WTC11 (cell line): ENCODE measurements around the gene HRC. TPM values are rescaled to one million over a fixed set of nuclear protein-coding genes. Genes with fewer than 3 reads are reported as not detected.

ENCODE experiments used
- AR ChIP-seq: fragments of 250-450 bp; sonication (Bioruptor Pico); IDR thresholded peaks from 2 replicates; pipeline ENCODE4 v1.9.0; 2021; ENCODE audit warnings: mild to moderate bottlenecking
- EMX1 ChIP-seq: fragments of 250-450 bp; sonication (Bioruptor Pico); IDR thresholded peaks from 2 replicates; pipeline ENCODE4 v1.8.0; 2021; ENCODE audit warnings: mild to moderate bottlenecking
- FOXP4 ChIP-seq: sonication (generic); formaldehyde crosslinking; IDR thresholded peaks from 2 replicates; pipeline ENCODE4 v1.8.0; 2022; ENCODE audit warnings: mild to moderate bottlenecking, missing genetic modification reagents
- HMGA2 ChIP-seq: fragments of 250-450 bp; sonication (Bioruptor Pico); IDR thresholded peaks from 2 replicates; pipeline ENCODE4 v1.4.0; 2021; ENCODE audit warnings: mild to moderate bottlenecking, moderate library complexity
- JAZF1 ChIP-seq: fragments of 250-450 bp; sonication (Bioruptor Pico); IDR thresholded peaks from 2 replicates; pipeline ENCODE4 v1.9.0; 2021; ENCODE audit warnings: moderate library complexity, mild to moderate bottlenecking, inconsistent platforms
- MYBL2 ChIP-seq: sonication (generic); formaldehyde crosslinking; IDR thresholded peaks from 2 replicates; pipeline ENCODE4 v1.8.1; 2023; ENCODE audit warnings: mild to moderate bottlenecking, moderate library complexity, missing genetic modification reagents
- NR1H2 ChIP-seq: sonication (generic); formaldehyde crosslinking; IDR thresholded peaks from 2 replicates; pipeline ENCODE4 v1.9.0; 2021; ENCODE audit warnings: mild to moderate bottlenecking, moderate library complexity, missing genetic modification reagents
- PRRX2 ChIP-seq: fragments of 250-450 bp; sonication (Bioruptor Pico); IDR thresholded peaks from 2 replicates; pipeline ENCODE4 v1.8.0; 2021; ENCODE audit warnings: mild to moderate bottlenecking
- SMAD3 ChIP-seq: sonication (generic); formaldehyde crosslinking; IDR thresholded peaks from 2 replicates; pipeline ENCODE4 v1.8.0; 2022; ENCODE audit warnings: missing genetic modification reagents, mild to moderate bottlenecking, borderline replicate concordance
- ZNF281 ChIP-seq: sonication (generic); formaldehyde crosslinking; IDR thresholded peaks from 2 replicates; pipeline ENCODE4 v1.8.0; 2023; ENCODE audit warnings: mild to moderate bottlenecking, missing genetic modification reagents
- ZNF396 ChIP-seq: fragments of 250-450 bp; sonication (Bioruptor Pico); IDR thresholded peaks from 2 replicates; pipeline ENCODE4 v1.8.0; 2021; ENCODE audit warnings: mild to moderate bottlenecking, moderate library complexity, borderline replicate concordance
- total RNA-seq: library from RNA; stranded (reverse); gene quantifications from 3 replicates; pipeline ENCODE4 v1.2.3, GENCODE V29; 2021
- TF ChIP-seq, protein P1 (sequence below): sonication (generic); formaldehyde crosslinking; IDR thresholded peaks from 2 replicates; pipeline ENCODE4 v1.8.1; 2022; ENCODE audit warnings: mild to moderate bottlenecking, moderate library complexity, missing genetic modification reagents
- TF ChIP-seq, protein P2 (sequence below): fragments of 250-450 bp; sonication (Bioruptor Pico); IDR thresholded peaks from 2 replicates; pipeline ENCODE4 v1.9.0; 2021; ENCODE audit warnings: mild to moderate bottlenecking, borderline replicate concordance

Gene HRC
- total RNA-seq, 1 experiment from 2014 or later: 1.9 TPM

DNA sequence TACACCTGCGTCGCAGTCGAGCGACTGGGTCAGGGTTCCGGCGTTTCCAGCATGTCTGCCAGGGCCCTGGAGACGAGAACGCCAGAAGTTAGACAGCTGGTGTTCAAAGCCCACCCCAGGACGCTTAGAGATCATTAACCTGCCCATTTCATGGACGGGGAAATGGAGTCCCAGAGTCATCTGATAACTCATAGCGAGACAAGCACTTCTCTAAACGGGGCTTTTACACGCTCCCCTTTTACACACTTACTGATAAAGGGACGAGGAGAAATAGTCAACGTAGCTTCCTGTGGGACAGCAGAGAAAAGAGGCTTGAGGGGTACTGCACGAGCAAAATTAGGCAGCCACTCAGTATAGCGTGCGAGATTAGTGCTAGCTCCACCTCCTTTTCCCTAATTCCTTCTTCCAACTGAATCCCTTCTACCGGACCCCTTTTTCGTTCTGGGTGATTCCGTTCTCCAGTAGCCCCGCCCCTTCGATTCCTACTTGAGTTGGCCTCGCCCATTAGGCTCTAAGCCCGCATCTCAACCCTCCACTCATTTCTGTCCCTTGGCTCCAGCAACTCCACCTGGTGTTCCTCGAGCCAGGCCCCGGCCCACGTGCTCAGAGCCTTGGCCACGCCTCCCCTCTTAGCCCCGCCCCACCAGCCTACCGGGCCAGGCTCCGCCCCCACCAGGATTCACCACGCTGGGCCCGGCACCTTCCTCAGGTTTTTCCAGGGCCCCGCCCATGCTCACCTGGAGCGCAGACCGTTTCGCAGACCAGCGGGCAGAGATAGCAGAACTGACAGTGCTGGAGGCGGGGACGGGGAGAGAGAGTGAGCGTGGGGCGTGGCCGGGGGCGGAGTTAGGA is 3.7 kb downstream of the HRC start (continued):
- TF ChIP-seq AR: no peak
- 0 out of 2 replicates have a peak, but pooled peaks have one; percentile 67 for TF ChIP-seq FOXP4 (CRISPR knock-in tag)
- no peak for TF ChIP-seq ZNF281 (CRISPR knock-in tag)
- 0 out of 2 replicates have a peak, but pooled peaks have one; percentile 36 for TF ChIP-seq MYBL2 (CRISPR knock-in tag)
- TF ChIP-seq PRRX2 (CRISPR knock-in tag): 0 out of 2 replicates have a peak, but pooled peaks have one; percentile 44
- TF ChIP-seq ZNF396: no peak
- TF ChIP-seq NR1H2 (CRISPR knock-in tag): no peak
- no peak for TF ChIP-seq HMGA2 (CRISPR knock-in tag)
- 0 out of 2 replicates have a peak, but pooled peaks have one; percentile 39 for TF ChIP-seq EMX1
- TF ChIP-seq, protein P1, sequence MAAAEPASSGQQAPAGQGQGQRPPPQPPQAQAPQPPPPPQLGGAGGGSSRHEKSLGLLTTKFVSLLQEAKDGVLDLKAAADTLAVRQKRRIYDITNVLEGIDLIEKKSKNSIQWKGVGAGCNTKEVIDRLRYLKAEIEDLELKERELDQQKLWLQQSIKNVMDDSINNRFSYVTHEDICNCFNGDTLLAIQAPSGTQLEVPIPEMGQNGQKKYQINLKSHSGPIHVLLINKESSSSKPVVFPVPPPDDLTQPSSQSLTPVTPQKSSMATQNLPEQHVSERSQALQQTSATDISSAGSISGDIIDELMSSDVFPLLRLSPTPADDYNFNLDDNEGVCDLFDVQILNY (CRISPR knock-in tag): no peak
- 0 out of 2 replicates have a peak, but pooled peaks have one; percentile 13 for TF ChIP-seq SMAD3 (CRISPR knock-in tag)
- TF ChIP-seq, protein P2, sequence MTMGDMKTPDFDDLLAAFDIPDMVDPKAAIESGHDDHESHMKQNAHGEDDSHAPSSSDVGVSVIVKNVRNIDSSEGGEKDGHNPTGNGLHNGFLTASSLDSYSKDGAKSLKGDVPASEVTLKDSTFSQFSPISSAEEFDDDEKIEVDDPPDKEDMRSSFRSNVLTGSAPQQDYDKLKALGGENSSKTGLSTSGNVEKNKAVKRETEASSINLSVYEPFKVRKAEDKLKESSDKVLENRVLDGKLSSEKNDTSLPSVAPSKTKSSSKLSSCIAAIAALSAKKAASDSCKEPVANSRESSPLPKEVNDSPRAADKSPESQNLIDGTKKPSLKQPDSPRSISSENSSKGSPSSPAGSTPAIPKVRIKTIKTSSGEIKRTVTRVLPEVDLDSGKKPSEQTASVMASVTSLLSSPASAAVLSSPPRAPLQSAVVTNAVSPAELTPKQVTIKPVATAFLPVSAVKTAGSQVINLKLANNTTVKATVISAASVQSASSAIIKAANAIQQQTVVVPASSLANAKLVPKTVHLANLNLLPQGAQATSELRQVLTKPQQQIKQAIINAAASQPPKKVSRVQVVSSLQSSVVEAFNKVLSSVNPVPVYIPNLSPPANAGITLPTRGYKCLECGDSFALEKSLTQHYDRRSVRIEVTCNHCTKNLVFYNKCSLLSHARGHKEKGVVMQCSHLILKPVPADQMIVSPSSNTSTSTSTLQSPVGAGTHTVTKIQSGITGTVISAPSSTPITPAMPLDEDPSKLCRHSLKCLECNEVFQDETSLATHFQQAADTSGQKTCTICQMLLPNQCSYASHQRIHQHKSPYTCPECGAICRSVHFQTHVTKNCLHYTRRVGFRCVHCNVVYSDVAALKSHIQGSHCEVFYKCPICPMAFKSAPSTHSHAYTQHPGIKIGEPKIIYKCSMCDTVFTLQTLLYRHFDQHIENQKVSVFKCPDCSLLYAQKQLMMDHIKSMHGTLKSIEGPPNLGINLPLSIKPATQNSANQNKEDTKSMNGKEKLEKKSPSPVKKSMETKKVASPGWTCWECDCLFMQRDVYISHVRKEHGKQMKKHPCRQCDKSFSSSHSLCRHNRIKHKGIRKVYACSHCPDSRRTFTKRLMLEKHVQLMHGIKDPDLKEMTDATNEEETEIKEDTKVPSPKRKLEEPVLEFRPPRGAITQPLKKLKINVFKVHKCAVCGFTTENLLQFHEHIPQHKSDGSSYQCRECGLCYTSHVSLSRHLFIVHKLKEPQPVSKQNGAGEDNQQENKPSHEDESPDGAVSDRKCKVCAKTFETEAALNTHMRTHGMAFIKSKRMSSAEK: no peak
- no peak for TF ChIP-seq JAZF1 (CRISPR knock-in tag)
